CD4-positive, alpha-beta T cell treated with Interleukin-1 beta for 1 hour (primary cell): ENCODE data around the gene SPATA2.

Experiments used
- DNase-seq, 2 donors: peaks; one replicate each; pipeline ENCODE4 v3.0.0-alpha.2; 2020 to 2022

SPATA2 gene

GRCh38 chr20:49853640-49854039 is 61.7 kb downstream of the SPATA2 start:
- no peak for DNase-seq
